Adrenal gland (tissue), 12 donors: Measurements from ENCODE around the gene TBCB. TPM values are rescaled to one million over a fixed set of nuclear protein-coding genes. Genes with fewer than 3 reads are reported as not detected.

Experiments used
- DNase-seq, 7 donors: peaks; one replicate each; pipeline ENCODE4 v3.0.0-alpha.2; 2019 to 2020
- H3K27ac ChIP-seq, 5 donors: fragments of 200-600 bp; sonication (generic) in 4 of 5; 1 replicate in 3 of 5; 2 replicates in 2 of 5; pipeline versions ENCODE4 v1.5.1 to v1.8.0; 2016 to 2020; ENCODE audit warnings: mild to moderate bottlenecking in 1 of 5
- H3K27me3 ChIP-seq: fragments of 200-600 bp; 2 replicates; pipeline ENCODE4 v1.8.0; 2021
- H3K36me3 ChIP-seq, 2 donors: fragments of 200-600 bp; replicated peaks in 1 of 2; 1 replicate in 1 of 2; 2 replicates in 1 of 2; pipeline versions ENCODE4 v1.5.1 to v1.8.0; 2018 to 2022
- H3K4me1 ChIP-seq, 2 donors: fragments of 200-600 bp; replicated peaks in 1 of 2; 1 replicate in 1 of 2; 2 replicates in 1 of 2; pipeline versions ENCODE4 v1.5.1 to v1.8.0; 2018 to 2021
- H3K4me3 ChIP-seq, 4 donors: fragments of 200-600 bp; sonication (generic) in 3 of 4; one replicate each; pipeline ENCODE4 v1.5.1; 2016 to 2018
- H3K9me3 ChIP-seq, 3 donors: fragments of 200-600 bp; sonication (generic) in 1 of 3; replicated peaks in 1 of 3; 1 replicate in 2 of 3; 2 replicates in 1 of 3; pipeline versions ENCODE4 v1.5.1 to v1.8.0; 2016 to 2021
- POLR2A ChIP-seq, 2 donors: fragments of 450-650 bp; IDR thresholded peaks; one replicate each; pipeline ENCODE4 v1.6.1; 2017; ENCODE audit warnings: antibody characterized with exemption in 2 of 2, mild to moderate bottlenecking in 2 of 2, moderate library complexity in 1 of 2
- WGBS, 4 donors: extraction: QIAGEN DNeasy Blood & Tissue Kit in 2 of 4; methylation state at CpG; one replicate each; pipeline versions ENCODE4 v1.1.5 to v1.1.7; 2013 to 2017; 5-methylcytosine and 5-hydroxymethylcytosine counted together
- intact Hi-C, 2 donors: fragments of 100-400 bp; cut with DNase I; formaldehyde crosslinking; loops; one replicate each; pipeline versions ENCODE4 v1.14.1 to v1.15.0; 2022 to 2023
- polyA plus RNA-seq, 3 donors: library from polyadenylated mRNA; stranded (reverse); fragments of 200-250 nt in 2 of 3; fragments of 350-450 nt in 1 of 3; fragmentation: Illumina TruSeq in 1 of 3; extraction: RNeasy Lipid Tissue Mini Kit (QIAGEN cat#74804) in 1 of 3; gene quantifications; one replicate each; pipeline ENCODE4 v1.2.3, GENCODE V29; 2013 to 2014
- total RNA-seq, 9 donors: library from RNA; depleted of rRNA in 4 of 9; stranded (reverse); fragments of >200 nt in 4 of 9; fragments of 120-200 nt in 1 of 9; fragmentation: NEBNext Ultra II Directional in 1 of 9; extraction: Animal tissue kit (Norgen Biotek cat#: 25700) in 1 of 9; gene quantifications; one replicate each; pipeline versions ENCODE4 v1.1.0 to v1.2.4, GENCODE V29; 2013 to 2023
- TF ChIP-seq, protein P1 (sequence below), 6 experiments: fragments of 450-650 bp in 4 of 6; fragments of 200-600 bp in 2 of 6; sonication (generic) in 1 of 6; IDR thresholded peaks; 1 replicate in 5 of 6; 2 replicates in 1 of 6; pipeline versions ENCODE4 v1.5.1 to v1.8.0; 2016 to 2021; ENCODE audit warnings: antibody characterized with exemption in 6 of 6, mild to moderate bottlenecking in 2 of 6, moderate library complexity in 1 of 6
- donor health status: healthy with polysubstance abuse.
- donor health status: Bipolar disorder and iron deficiency.
- donor health status: DM: yes; HTN: yes; CAD: no.
- donor health status: DM: no; HTN: no; CAD: no.
- donor health status: DM: no; HTN: no; CAD: no.
- donor health status: DM: yes; HTN: yes; CAD: no.

Gene TBCB
- total and polyA plus RNA-seq, 12 donors, result 88.8 to 233 (median 140) TPM

DNA sequence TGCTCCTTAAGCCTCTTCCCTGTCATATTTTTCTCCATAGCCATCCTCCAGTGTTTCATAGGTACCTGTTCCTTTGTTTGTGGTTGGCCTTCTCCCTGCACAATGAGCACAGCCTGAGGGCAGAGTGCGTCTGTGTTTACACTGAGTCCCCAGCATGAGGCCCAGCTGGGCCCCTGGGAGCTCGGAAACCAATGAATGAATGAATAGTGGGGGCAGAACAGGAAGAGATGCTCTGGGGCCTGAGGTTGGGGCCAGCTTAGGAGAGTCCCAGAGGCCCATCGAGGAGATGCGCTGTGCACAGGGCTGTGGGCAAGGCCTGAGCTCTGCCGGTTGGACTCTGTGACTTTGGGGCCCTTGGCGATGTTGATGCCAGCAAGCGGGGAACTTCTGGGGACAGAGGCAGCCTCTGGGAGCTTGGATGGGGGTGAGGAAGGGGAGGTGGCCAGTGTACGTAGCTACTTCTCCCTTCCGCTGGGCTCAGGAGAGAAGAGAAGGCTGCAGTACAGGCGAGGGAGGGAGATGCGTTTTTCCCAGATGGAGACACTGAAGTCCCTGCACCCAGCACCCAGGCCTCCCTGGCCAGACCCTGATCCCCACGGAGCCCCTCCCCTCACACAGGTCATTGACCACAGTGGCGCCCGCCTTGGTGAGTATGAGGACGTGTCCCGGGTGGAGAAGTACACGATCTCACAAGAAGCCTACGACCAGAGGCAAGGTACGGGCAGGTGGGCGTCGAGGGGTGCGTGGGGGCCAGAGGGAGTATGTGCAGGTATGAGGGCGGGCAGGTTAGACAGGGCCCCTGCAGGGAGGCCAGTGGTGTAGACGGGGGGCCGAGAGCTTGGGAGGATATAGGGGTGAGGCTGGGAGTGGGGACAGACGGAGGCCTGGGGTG, 5.1 kb downstream of the TBCB start:
- H3K36me3 ChIP-seq, result peaks cover 0 to 73% of the 10 kb centered on the region in 2 donors
- intact Hi-C loops, result no loop called here
- WGBS, 4 donors, result 83 to 91% (median 87%) methylated on average over 19 to 26 of the region's 26 CpGs

GRCh38 chr19:36120984-36121358, 5.7 kb downstream of the TBCB start:
- TF ChIP-seq, protein P1, sequence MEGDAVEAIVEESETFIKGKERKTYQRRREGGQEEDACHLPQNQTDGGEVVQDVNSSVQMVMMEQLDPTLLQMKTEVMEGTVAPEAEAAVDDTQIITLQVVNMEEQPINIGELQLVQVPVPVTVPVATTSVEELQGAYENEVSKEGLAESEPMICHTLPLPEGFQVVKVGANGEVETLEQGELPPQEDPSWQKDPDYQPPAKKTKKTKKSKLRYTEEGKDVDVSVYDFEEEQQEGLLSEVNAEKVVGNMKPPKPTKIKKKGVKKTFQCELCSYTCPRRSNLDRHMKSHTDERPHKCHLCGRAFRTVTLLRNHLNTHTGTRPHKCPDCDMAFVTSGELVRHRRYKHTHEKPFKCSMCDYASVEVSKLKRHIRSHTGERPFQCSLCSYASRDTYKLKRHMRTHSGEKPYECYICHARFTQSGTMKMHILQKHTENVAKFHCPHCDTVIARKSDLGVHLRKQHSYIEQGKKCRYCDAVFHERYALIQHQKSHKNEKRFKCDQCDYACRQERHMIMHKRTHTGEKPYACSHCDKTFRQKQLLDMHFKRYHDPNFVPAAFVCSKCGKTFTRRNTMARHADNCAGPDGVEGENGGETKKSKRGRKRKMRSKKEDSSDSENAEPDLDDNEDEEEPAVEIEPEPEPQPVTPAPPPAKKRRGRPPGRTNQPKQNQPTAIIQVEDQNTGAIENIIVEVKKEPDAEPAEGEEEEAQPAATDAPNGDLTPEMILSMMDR (IDR thresholded peaks at IDR 0.05), result no peak
- TF ChIP-seq POLR2A (IDR thresholded peaks at IDR 0.05), result no peak
- Histone ChIP-seq H3K27ac (no peak overlapping the region), H3K9me3 (no peaks in the 10 kb centered on the region), H3K27me3 (no peaks in the 10 kb centered on the region), H3K4me3 (no peak overlapping the region), H3K4me1 (peaks cover 0 to 11% of the 10 kb centered on the region in 2 donors), H3K36me3 (peaks cover 0 to 80% of the 10 kb centered on the region in 2 donors)
- WGBS, 4 donors, result 92 to 94% (median 93%) methylated on average over 18 of the region's 18 CpGs
- intact Hi-C loops, result no loop called here
- DNase-seq, result no peak

More for the DNA sequence above, 5.1 kb downstream of the TBCB start:
- H3K4me1 ChIP-seq, result peaks cover 0 to 13% of the 10 kb centered on the region in 2 donors
- H3K27me3 ChIP-seq, result no peaks in the 10 kb centered on the region
- DNase-seq, result no peak
- TF ChIP-seq POLR2A (IDR thresholded peaks at IDR 0.05), result no peak
- TF ChIP-seq, protein P1 (IDR thresholded peaks at IDR 0.05), result no peak
- no peaks in the 10 kb centered on the region for H3K9me3 ChIP-seq
- no peak overlapping the region for H3K27ac ChIP-seq
- no peak overlapping the region for H3K4me3 ChIP-seq

- WGBS, 4 donors, result 84 to 90% (median 87%) methylated on average over 37 to 49 of the region's 49 CpGs
- no peak for TF ChIP-seq POLR2A (IDR thresholded peaks at IDR 0.05)
- TF ChIP-seq, protein P1 (IDR thresholded peaks at IDR 0.05), result no peak
- Histone ChIP-seq H3K27me3 (no peaks in the 10 kb centered on the region), H3K9me3 (no peaks in the 10 kb centered on the region), H3K27ac (no peak overlapping the region), H3K4me1 (peaks cover 0 to 5% of the 10 kb centered on the region in 2 donors), H3K4me3 (no peak overlapping the region), H3K36me3 (peaks cover 0 to 80% of the 10 kb centered on the region in 2 donors)
- DNase-seq, result no peak
- intact Hi-C loops, result no loop called here
These were observed 6.3 kb downstream of the TBCB start for GRCh38 chr19:36121486-36122124.

DNA sequence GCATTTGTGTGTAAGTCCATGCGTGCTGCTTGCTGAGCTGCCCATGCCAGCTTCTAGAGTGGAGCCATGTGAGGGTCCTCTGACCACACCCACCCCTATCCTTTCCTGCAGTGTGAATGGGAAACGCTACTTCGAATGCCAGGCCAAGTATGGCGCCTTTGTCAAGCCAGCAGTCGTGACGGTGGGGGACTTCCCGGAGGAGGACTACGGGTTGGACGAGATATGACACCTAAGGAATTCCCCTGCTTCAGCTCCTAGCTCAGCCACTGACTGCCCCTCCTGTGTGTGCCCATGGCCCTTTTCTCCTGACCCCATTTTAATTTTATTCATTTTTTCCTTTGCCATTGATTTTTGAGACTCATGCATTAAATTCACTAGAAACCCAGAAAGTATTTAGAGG, 10.3 kb downstream of the TBCB start:
- H3K36me3 ChIP-seq, result peaks cover 0 to 45% of the 10 kb centered on the region in 2 donors
- H3K4me1 ChIP-seq, result peaks cover 0 to 17% of the 10 kb centered on the region in 2 donors
- intact Hi-C loops, result loop anchor here in 1 of 2 donors (5.0 kb wide), 1 partner anchor 47 kb away; no protein-coding TSS in a partner anchor
- TF ChIP-seq POLR2A (IDR thresholded peaks at IDR 0.05), result no peak
- TF ChIP-seq, protein P1 (IDR thresholded peaks at IDR 0.05), result no peak
- 85 to 89% (median 86%) methylated on average over 8 to 9 of the region's 9 CpGs for WGBS, 4 donors
- no peak overlapping the region for H3K4me3 ChIP-seq
- DNase-seq, result no peak
- H3K27me3 ChIP-seq, result no peaks in the 10 kb centered on the region
- H3K9me3 ChIP-seq, result no peaks in the 10 kb centered on the region
- H3K27ac ChIP-seq, result no peak overlapping the region
